Fibroblast of lung (primary cell): ENCODE results near the gene PSTPIP2. TPM values are rescaled to one million over a fixed set of nuclear protein-coding genes. Genes with fewer than 3 reads are reported as not detected.
"Not testable (repeated sequence)": the region's sequence is repeated elsewhere in the genome, so short reads cannot be mapped to it uniquely, and the experiment has no call there.

Experiments used
- DNase-seq, 2 donors: peaks; one replicate each; pipeline versions ENCODE4 v3.0.0 to v3.0.0-alpha.2; 2010; ENCODE audit warnings: low read depth in 2 of 2
- H2AFZ ChIP-seq: 2 replicates; pipeline ENCODE4 v1.5.1; 2012; ENCODE audit warnings: low read length, control low read depth, inconsistent platforms
- H3K27ac ChIP-seq: 2 replicates; pipeline ENCODE4 v1.5.1; 2011; ENCODE audit warnings: low read length, control low read depth; ENCODE audit not compliant: insufficient read depth
- H3K27me3 ChIP-seq: 2 replicates; pipeline ENCODE4 v1.5.1; 2011; ENCODE audit warnings: mild to moderate bottlenecking, low read length; ENCODE audit not compliant: control insufficient read depth, insufficient read depth
- H3K36me3 ChIP-seq: 2 replicates; pipeline ENCODE4 v1.5.1; 2011; ENCODE audit warnings: low read length; ENCODE audit not compliant: control insufficient read depth, insufficient read depth
- H3K4me1 ChIP-seq: 2 replicates; pipeline ENCODE4 v1.5.1; 2011; ENCODE audit warnings: low read length; ENCODE audit not compliant: control insufficient read depth, insufficient read depth; ENCODE audit errors: extremely low read depth
- H3K4me2 ChIP-seq: 2 replicates; pipeline ENCODE4 v1.5.1; 2011; ENCODE audit warnings: low read length, control low read depth; ENCODE audit not compliant: insufficient read depth; ENCODE audit errors: extremely low read depth
- H3K4me3 ChIP-seq, 4 experiments: fragments of 200-600 bp in 1 of 4; sonication (generic) in 1 of 4; replicated peaks in 1 of 4; 2 replicates each; pipeline ENCODE4 v1.5.1; 2011 to 2016; ENCODE audit warnings: low read length in 4 of 4, low read depth in 3 of 4, mild to moderate bottlenecking in 3 of 4, control low read depth in 2 of 4, inconsistent platforms in 1 of 4, mixed read lengths in 1 of 4; ENCODE audit not compliant: insufficient read depth in 1 of 4; ENCODE audit errors: control extremely low read depth in 1 of 4
- H3K79me2 ChIP-seq: 2 replicates; pipeline ENCODE4 v1.5.1; 2012; ENCODE audit warnings: mild to moderate bottlenecking, low read length, inconsistent platforms; ENCODE audit not compliant: control insufficient read depth, insufficient read depth
- H3K9ac ChIP-seq: 2 replicates; pipeline ENCODE4 v1.5.1; 2011; ENCODE audit warnings: mild to moderate bottlenecking, low read length, control low read depth; ENCODE audit not compliant: insufficient read depth
- H3K9me3 ChIP-seq: 2 replicates; pipeline ENCODE4 v1.5.1; 2012; ENCODE audit warnings: low read depth, low read length; ENCODE audit not compliant: control insufficient read depth, insufficient read depth
- H4K20me1 ChIP-seq: 2 replicates; pipeline ENCODE4 v1.5.1; 2011; ENCODE audit warnings: low read length; ENCODE audit not compliant: control insufficient read depth, insufficient read depth; ENCODE audit errors: extremely low read depth
- CTCF ChIP-seq, 2 donors: IDR thresholded peaks in 1 of 2; conservative IDR thresholded peaks in 1 of 2; 1 replicate in 1 of 2; 2 replicates in 1 of 2; pipeline ENCODE4 v1.5.1; 2011 to 2012; ENCODE audit warnings: low read length in 2 of 2, control low read depth in 1 of 2, inconsistent platforms in 1 of 2, low read depth in 1 of 2, mild to moderate bottlenecking in 1 of 2
- EZH2 ChIP-seq: IDR thresholded peaks from 2 replicates; pipeline ENCODE4 v1.5.1; 2012; ENCODE audit warnings: low read length, control low read depth, mild to moderate bottlenecking; ENCODE audit errors: missing control alignments
- polyA plus RNA-seq, 2 donors: library from polyadenylated mRNA; depleted of rRNA in 1 of 2; stranded (reverse) in 1 of 2; unstranded in 1 of 2; fragments of >200 nt; gene quantifications; 2 replicates each; pipeline ENCODE4 v1.2.1, GENCODE V29; 2011 to 2012; ENCODE audit warnings: missing spikeins in 1 of 2
- total RNA-seq: library from RNA; depleted of rRNA; stranded (reverse); fragments of >200 nt; gene quantifications from 2 replicates; pipeline ENCODE4 v1.2.1, GENCODE V29; 2014

Gene PSTPIP2
- total and polyA plus RNA-seq, 2 donors (not counting 1 experiment from before 2014, with no cell fraction given) = 13.4 to 18.4 TPM

GRCh38 chr18:45993438-45993837 is 78.6 kb downstream of the PSTPIP2 start:
- DNase-seq = peak; percentile 43 to 89
- H4K20me1 ChIP-seq = no peaks in the 10 kb centered on the region
- no peaks in the 10 kb centered on the region for H3K27me3 ChIP-seq
- no peaks in the 10 kb centered on the region for H3K4me1 ChIP-seq
- no peaks in the 10 kb centered on the region for H3K36me3 ChIP-seq
- no peak overlapping the region for H3K4me3 ChIP-seq
- H3K9ac ChIP-seq = no peak overlapping the region
- H3K27ac ChIP-seq = peak overlapping the region; percentile 14
- TF ChIP-seq EZH2 (no peak), CTCF (conservative IDR thresholded peaks at IDR 0.05 in 1 of 2, IDR thresholded peaks at IDR 0.05 in 1 of 2; ENCODE audit: low read depth in 1 of 2, low read length in 2 of 2) (no peak)
- no peak overlapping the region for H2AFZ ChIP-seq
- H3K9me3 ChIP-seq = no peaks in the 10 kb centered on the region
- H3K4me2 ChIP-seq = no peak overlapping the region
- H3K79me2 ChIP-seq = no peaks in the 10 kb centered on the region

- H3K27ac ChIP-seq, H4K20me1 ChIP-seq, DNase-seq, H3K4me3 ChIP-seq, H3K79me2 ChIP-seq, H3K36me3 ChIP-seq, H3K9me3 ChIP-seq, H3K4me2 ChIP-seq, H2AFZ ChIP-seq, H3K4me1 ChIP-seq, H3K9ac ChIP-seq, H3K27me3 ChIP-seq: not testable (repeated sequence)
Measured at GRCh38 chr18:45992527-45992926, 79.5 kb downstream of the PSTPIP2 start.

GRCh38 chr18:45991788-45992187 is 80.3 kb downstream of the PSTPIP2 start:
- Histone ChIP-seq H3K79me2 (no peaks in the 10 kb centered on the region), H3K36me3 (no peaks in the 10 kb centered on the region), H3K9me3 (no peaks in the 10 kb centered on the region), H3K27me3 (no peaks in the 10 kb centered on the region), H3K4me1 (no peaks in the 10 kb centered on the region), H4K20me1 (no peaks in the 10 kb centered on the region), H3K4me2 (no peak overlapping the region), H3K4me3 (no peak overlapping the region), H2AFZ (no peak overlapping the region), H3K9ac (no peak overlapping the region), H3K27ac (no peak overlapping the region)
- TF ChIP-seq CTCF (conservative IDR thresholded peaks at IDR 0.05 in 1 of 2, IDR thresholded peaks at IDR 0.05 in 1 of 2; ENCODE audit: low read depth in 1 of 2, low read length in 2 of 2) = no peak
- TF ChIP-seq EZH2 = no peak
- DNase-seq = no peak
